ENCODE measurements around the gene HGF.

DNA sequence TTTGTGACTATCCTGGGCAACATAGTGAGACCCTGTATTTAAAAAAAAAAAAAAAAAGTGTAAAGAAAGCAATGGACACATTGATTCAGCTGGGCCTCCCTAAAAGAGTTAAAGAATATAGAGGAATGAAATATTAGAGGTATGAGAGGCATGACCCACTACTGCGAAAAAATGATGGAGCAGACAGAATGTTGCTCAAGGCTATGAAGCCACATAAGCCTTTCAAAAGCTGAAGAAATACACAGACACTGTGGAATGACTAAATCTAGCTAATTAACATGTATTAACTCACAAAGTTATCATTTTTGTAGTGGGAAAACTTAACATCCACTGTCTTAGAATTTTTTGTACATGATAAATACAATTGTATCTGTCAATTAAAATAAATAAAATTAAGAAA, 107.3 kb downstream of the HGF start:
- TF ChIP-seq GATA2 (IDR thresholded peaks at IDR 0.05; ENCODE audit: low read depth, low read length) (no peak), GATA3 (IDR thresholded peaks at IDR 0.05; ENCODE audit: low read depth, low read length) (no peak)

Measured in SH-SY5Y (cell line).